Measurements from ENCODE around the gene HPN.
"Not testable (repeated sequence)": the region's sequence is repeated elsewhere in the genome, so short reads cannot be mapped to it uniquely, and the experiment has no call there.

Gene HPN

GRCh38 chr19:35027009-35027408 lies 14.5 kb upstream of the HPN start:
- Histone ChIP-seq H3K36me3 (replicated peaks in 1 of 2; ENCODE audit: control insufficient read depth in 2 of 2, insufficient read depth in 2 of 2, low read length in 2 of 2) (peaks cover 40 to 62% of the 10 kb centered on the region in 2 donors), H3K4me3 (ENCODE audit: low read length in 2 of 2) (no peak overlapping the region), H3K9me3 (replicated peaks in 1 of 2; ENCODE audit: control insufficient read depth in 2 of 2, insufficient read depth in 1 of 2, low read depth in 1 of 2, low read length in 2 of 2) (no peaks in the 10 kb centered on the region), H4K91ac (ENCODE audit: low read depth, low read length, poor library complexity) (no peak overlapping the region), H3K4me2 (ENCODE audit: insufficient read depth, low read length, poor library complexity, severe bottlenecking) (no peak overlapping the region), H2BK12ac (ENCODE audit: low read length) (no peak overlapping the region), H2BK120ac (ENCODE audit: low read depth, low read length) (no peak overlapping the region), H3K9ac (ENCODE audit: low read depth, low read length, poor library complexity) (no peak overlapping the region), H3K4ac (ENCODE audit: low read length) (no peak overlapping the region), H2AK5ac (ENCODE audit: low read depth, low read length) (no peak overlapping the region), H3K79me1 (ENCODE audit: low read depth, low read length) (peaks cover 2% of the 10 kb centered on the region), H3K18ac (ENCODE audit: low read length) (no peak overlapping the region), H2BK5ac (ENCODE audit: low read length) (no peak overlapping the region), H3K4me1 (ENCODE audit: control insufficient read depth in 2 of 2, insufficient read depth in 1 of 2, low read depth in 1 of 2, low read length in 2 of 2) (peaks cover 0 to 6% of the 10 kb centered on the region in 2 donors), H3K27ac (replicated peaks; ENCODE audit: low read length) (no peak overlapping the region), H2BK15ac (ENCODE audit: low read length) (no peak overlapping the region), H3K23ac (ENCODE audit: low read depth, low read length, poor library complexity) (no peak overlapping the region), H4K8ac (ENCODE audit: low read depth, low read length) (no peak overlapping the region), H2AFZ (ENCODE audit: low read length) (no peak overlapping the region), H3K27me3 (ENCODE audit: control insufficient read depth in 3 of 3, insufficient read depth in 3 of 3, low read depth in 1 of 3, low read length in 3 of 3) (peaks cover 0 to 10% (median 6%) of the 10 kb centered on the region in 3 experiments), H3K14ac (ENCODE audit: low read length) (no peak overlapping the region)
- whole genome bisulfite sequencing, 2 donors (ENCODE audit: extremely low coverage in 2 of 2, insufficient read length in 2 of 2, insufficient replicate concordance in 1 of 2): no CpG with 5 or more reads among the region's 8 CpGs
- no peak for DNase-seq (ENCODE audit: low spot score)

DNA sequence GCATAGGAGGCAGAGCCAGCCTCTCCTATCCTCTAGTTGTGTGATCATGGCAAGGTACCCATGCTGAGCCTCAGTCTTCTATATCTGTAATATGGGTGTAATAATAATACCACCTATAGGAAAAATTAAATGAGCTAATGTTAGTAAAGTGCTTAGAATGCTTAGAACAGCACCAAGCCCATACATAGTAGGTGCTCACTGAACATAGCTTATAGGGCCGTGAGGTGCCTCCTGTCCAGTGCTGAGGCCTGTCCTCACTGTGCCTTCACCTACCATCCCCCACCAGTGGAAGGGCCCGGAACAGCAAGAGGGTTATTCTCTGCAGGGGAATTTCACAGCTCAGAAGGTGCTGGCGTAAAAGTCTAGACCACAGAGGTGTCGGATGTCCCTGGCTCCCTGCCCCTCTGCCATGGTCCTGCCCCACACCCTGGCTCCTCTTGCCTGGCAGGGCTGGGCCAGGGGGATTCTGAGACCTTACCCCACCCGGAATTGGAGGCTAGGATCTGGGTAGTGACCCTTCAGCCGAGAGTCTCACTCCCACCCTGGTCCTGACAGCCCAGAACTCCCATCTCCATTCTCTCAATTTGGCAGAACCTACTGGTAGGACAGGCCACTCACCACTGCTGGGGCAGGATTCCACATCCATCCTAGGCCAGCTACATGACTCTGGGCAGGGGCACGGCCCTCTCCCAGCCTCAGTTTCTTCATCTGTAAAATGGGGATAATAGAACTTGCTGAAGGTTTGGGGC lies 13.5 kb upstream of the HPN start:
- Histone ChIP-seq H3K9me3 (replicated peaks in 1 of 2; ENCODE audit: control insufficient read depth in 2 of 2, insufficient read depth in 1 of 2, low read depth in 1 of 2, low read length in 2 of 2) (no peaks in the 10 kb centered on the region), H4K91ac (ENCODE audit: low read depth, low read length, poor library complexity) (no peak overlapping the region), H3K27me3 (ENCODE audit: control insufficient read depth in 3 of 3, insufficient read depth in 3 of 3, low read depth in 1 of 3, low read length in 3 of 3) (peaks cover 0 to 15% (median 14%) of the 10 kb centered on the region in 3 experiments), H2BK12ac (ENCODE audit: low read length) (no peak overlapping the region), H4K8ac (ENCODE audit: low read depth, low read length) (no peak overlapping the region), H3K4ac (ENCODE audit: low read length) (no peak overlapping the region), H2BK15ac (ENCODE audit: low read length) (no peak overlapping the region), H3K36me3 (replicated peaks in 1 of 2; ENCODE audit: control insufficient read depth in 2 of 2, insufficient read depth in 2 of 2, low read length in 2 of 2) (peaks cover 37 to 54% of the 10 kb centered on the region in 2 donors), H3K4me1 (ENCODE audit: control insufficient read depth in 2 of 2, insufficient read depth in 1 of 2, low read depth in 1 of 2, low read length in 2 of 2) (peaks cover 0 to 7% of the 10 kb centered on the region in 2 donors), H2AK5ac (ENCODE audit: low read depth, low read length) (no peak overlapping the region), H3K9ac (ENCODE audit: low read depth, low read length, poor library complexity) (no peak overlapping the region), H3K14ac (ENCODE audit: low read length) (no peak overlapping the region), H2BK5ac (ENCODE audit: low read length) (no peak overlapping the region), H2BK120ac (ENCODE audit: low read depth, low read length) (no peak overlapping the region), H3K27ac (replicated peaks; ENCODE audit: low read length) (no peak overlapping the region), H3K4me2 (ENCODE audit: insufficient read depth, low read length, poor library complexity, severe bottlenecking) (no peak overlapping the region), H3K18ac (ENCODE audit: low read length) (no peak overlapping the region), H2AFZ (ENCODE audit: low read length) (no peak overlapping the region), H3K79me1 (ENCODE audit: low read depth, low read length) (peaks cover 4% of the 10 kb centered on the region), H3K23ac (ENCODE audit: low read depth, low read length, poor library complexity) (no peak overlapping the region), H3K4me3 (ENCODE audit: low read length in 2 of 2) (no peak overlapping the region)
- DNase-seq (ENCODE audit: low spot score): no peak
- WGBS, 2 donors (ENCODE audit: extremely low coverage in 2 of 2, insufficient read length in 2 of 2, insufficient replicate concordance in 1 of 2): no CpG with 5 or more reads among the region's 7 CpGs

- not testable (repeated sequence) for H2AK5ac ChIP-seq (ENCODE audit: low read depth, low read length); H3K27ac ChIP-seq (replicated peaks; ENCODE audit: low read length); H3K4me3 ChIP-seq (ENCODE audit: low read length in 2 of 2); H3K4me2 ChIP-seq (ENCODE audit: insufficient read depth, low read length, poor library complexity, severe bottlenecking); H4K8ac ChIP-seq (ENCODE audit: low read depth, low read length); H3K9ac ChIP-seq (ENCODE audit: low read depth, low read length, poor library complexity); H3K18ac ChIP-seq (ENCODE audit: low read length); H3K14ac ChIP-seq (ENCODE audit: low read length); H2BK15ac ChIP-seq (ENCODE audit: low read length); H2BK120ac ChIP-seq (ENCODE audit: low read depth, low read length); DNase-seq (ENCODE audit: low spot score); H2BK5ac ChIP-seq (ENCODE audit: low read length); H3K4ac ChIP-seq (ENCODE audit: low read length); H2BK12ac ChIP-seq (ENCODE audit: low read length); H3K4me1 ChIP-seq (ENCODE audit: control insufficient read depth in 2 of 2, insufficient read depth in 1 of 2, low read depth in 1 of 2, low read length in 2 of 2); H4K91ac ChIP-seq (ENCODE audit: low read depth, low read length, poor library complexity); H3K79me1 ChIP-seq (ENCODE audit: low read depth, low read length); H3K9me3 ChIP-seq (replicated peaks in 1 of 2; ENCODE audit: control insufficient read depth in 2 of 2, insufficient read depth in 1 of 2, low read depth in 1 of 2, low read length in 2 of 2); H3K23ac ChIP-seq (ENCODE audit: low read depth, low read length, poor library complexity); H2AFZ ChIP-seq (ENCODE audit: low read length)
- no CpG with 5 or more reads among the region's 3 CpGs for WGBS, 2 donors (ENCODE audit: extremely low coverage in 2 of 2, insufficient read length in 2 of 2, insufficient replicate concordance in 1 of 2)
- Histone ChIP-seq H3K27me3 (ENCODE audit: control insufficient read depth in 3 of 3, insufficient read depth in 3 of 3, low read depth in 1 of 3, low read length in 3 of 3) (peaks cover 0 to 15% (median 14%) of the 10 kb centered on the region in 3 experiments), H3K36me3 (replicated peaks in 1 of 2; ENCODE audit: control insufficient read depth in 2 of 2, insufficient read depth in 2 of 2, low read length in 2 of 2) (peaks cover 34 to 49% of the 10 kb centered on the region in 2 donors)
These were observed 13.0 kb upstream of the HPN start for GRCh38 chr19:35028600-35028885.

DNA sequence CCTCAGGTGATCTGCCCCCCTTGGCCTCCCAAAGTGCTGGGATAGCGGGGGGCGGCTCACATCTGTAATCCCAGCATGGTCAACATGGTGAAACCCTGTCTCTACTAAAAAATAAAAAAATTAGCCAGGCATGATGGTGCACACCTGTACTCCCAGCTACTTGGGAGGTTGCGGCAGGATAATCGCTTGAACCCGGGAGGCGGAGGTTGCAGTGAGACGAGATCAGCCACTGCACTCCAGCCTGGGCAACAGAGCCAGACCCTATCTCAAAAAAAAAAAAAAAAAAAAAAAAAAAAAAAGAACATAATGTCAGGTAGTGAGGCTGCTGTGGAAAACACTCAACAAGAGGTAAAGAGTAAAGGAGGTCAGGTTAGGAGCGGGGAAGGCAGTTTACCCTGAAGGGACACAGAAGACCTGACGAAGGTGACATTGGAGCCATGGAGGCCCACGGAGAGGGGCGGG lies 12.2 kb upstream of the HPN start:
- H3K79me1 ChIP-seq (ENCODE audit: low read depth, low read length); DNase-seq (ENCODE audit: low spot score); H2BK120ac ChIP-seq (ENCODE audit: low read depth, low read length); H2AFZ ChIP-seq (ENCODE audit: low read length); H3K4me2 ChIP-seq (ENCODE audit: insufficient read depth, low read length, poor library complexity, severe bottlenecking); H3K4me1 ChIP-seq (ENCODE audit: control insufficient read depth in 2 of 2, insufficient read depth in 1 of 2, low read depth in 1 of 2, low read length in 2 of 2); H2BK15ac ChIP-seq (ENCODE audit: low read length); H3K9ac ChIP-seq (ENCODE audit: low read depth, low read length, poor library complexity); H4K8ac ChIP-seq (ENCODE audit: low read depth, low read length); H3K14ac ChIP-seq (ENCODE audit: low read length); H2BK12ac ChIP-seq (ENCODE audit: low read length); H2BK5ac ChIP-seq (ENCODE audit: low read length); H2AK5ac ChIP-seq (ENCODE audit: low read depth, low read length); H3K9me3 ChIP-seq (replicated peaks in 1 of 2; ENCODE audit: control insufficient read depth in 2 of 2, insufficient read depth in 1 of 2, low read depth in 1 of 2, low read length in 2 of 2); H3K4ac ChIP-seq (ENCODE audit: low read length); H3K18ac ChIP-seq (ENCODE audit: low read length); H3K4me3 ChIP-seq (ENCODE audit: low read length in 2 of 2); H3K27ac ChIP-seq (replicated peaks; ENCODE audit: low read length); H4K91ac ChIP-seq (ENCODE audit: low read depth, low read length, poor library complexity): not testable (repeated sequence)
- peaks cover 0 to 15% (median 14%) of the 10 kb centered on the region in 3 experiments for H3K27me3 ChIP-seq (ENCODE audit: control insufficient read depth in 3 of 3, insufficient read depth in 3 of 3, low read depth in 1 of 3, low read length in 3 of 3)
- no CpG with 5 or more reads among the region's 11 CpGs for WGBS, 2 donors (ENCODE audit: extremely low coverage in 2 of 2, insufficient read length in 2 of 2, insufficient replicate concordance in 1 of 2)
- peak overlapping the region; percentile 91 for H3K23ac ChIP-seq (ENCODE audit: low read depth, low read length, poor library complexity)
- H3K36me3 ChIP-seq (replicated peaks in 1 of 2; ENCODE audit: control insufficient read depth in 2 of 2, insufficient read depth in 2 of 2, low read length in 2 of 2): peaks cover 26 to 41% of the 10 kb centered on the region in 2 donors
